GM12873 (cell line): ENCODE data around the gene CPO.

Source experiments
- TF ChIP-seq, protein P1 (sequence below): IDR thresholded peaks from 2 replicates; pipeline ENCODE4 v1.5.1; 2012; ENCODE audit warnings: low read depth, mild to moderate bottlenecking, moderate library complexity, low read length, control low read depth; ENCODE audit not compliant: insufficient read depth; ENCODE audit errors: missing control alignments

CPO gene

DNA sequence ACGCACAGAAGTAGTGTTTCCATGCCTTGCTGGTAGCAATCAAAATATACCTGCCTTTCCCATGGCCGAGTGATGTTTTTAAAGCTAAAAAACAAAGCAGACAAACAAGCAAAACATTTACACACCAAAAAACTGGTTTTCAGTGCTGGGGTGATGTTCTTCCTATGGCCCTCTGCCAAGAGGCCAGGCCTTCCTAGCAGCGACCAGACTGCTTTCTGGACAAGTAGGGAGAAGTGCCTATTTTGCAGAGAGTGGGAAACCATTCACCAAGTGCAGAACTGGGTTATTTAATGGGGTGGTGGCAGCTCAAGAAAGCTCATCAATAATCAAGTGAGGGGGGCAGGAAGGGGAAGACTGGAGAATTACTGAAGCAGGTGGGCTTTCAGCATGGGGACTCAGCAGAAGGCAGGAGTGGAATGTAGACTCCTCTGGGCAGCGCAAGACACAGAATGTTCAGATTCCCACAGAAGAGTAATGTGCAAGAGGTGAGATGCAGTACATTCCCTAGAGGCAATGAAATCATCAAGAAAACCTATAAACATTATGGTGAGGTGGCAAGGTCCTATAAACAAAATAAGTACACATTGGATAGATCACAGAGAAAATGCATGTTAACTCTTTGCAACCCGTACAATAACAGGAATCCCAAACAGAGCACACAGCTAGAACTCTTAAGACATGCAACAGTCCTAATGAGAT is 44.0 kb downstream of the CPO start:
- TF ChIP-seq, protein P1, sequence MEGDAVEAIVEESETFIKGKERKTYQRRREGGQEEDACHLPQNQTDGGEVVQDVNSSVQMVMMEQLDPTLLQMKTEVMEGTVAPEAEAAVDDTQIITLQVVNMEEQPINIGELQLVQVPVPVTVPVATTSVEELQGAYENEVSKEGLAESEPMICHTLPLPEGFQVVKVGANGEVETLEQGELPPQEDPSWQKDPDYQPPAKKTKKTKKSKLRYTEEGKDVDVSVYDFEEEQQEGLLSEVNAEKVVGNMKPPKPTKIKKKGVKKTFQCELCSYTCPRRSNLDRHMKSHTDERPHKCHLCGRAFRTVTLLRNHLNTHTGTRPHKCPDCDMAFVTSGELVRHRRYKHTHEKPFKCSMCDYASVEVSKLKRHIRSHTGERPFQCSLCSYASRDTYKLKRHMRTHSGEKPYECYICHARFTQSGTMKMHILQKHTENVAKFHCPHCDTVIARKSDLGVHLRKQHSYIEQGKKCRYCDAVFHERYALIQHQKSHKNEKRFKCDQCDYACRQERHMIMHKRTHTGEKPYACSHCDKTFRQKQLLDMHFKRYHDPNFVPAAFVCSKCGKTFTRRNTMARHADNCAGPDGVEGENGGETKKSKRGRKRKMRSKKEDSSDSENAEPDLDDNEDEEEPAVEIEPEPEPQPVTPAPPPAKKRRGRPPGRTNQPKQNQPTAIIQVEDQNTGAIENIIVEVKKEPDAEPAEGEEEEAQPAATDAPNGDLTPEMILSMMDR = no peak

DNA sequence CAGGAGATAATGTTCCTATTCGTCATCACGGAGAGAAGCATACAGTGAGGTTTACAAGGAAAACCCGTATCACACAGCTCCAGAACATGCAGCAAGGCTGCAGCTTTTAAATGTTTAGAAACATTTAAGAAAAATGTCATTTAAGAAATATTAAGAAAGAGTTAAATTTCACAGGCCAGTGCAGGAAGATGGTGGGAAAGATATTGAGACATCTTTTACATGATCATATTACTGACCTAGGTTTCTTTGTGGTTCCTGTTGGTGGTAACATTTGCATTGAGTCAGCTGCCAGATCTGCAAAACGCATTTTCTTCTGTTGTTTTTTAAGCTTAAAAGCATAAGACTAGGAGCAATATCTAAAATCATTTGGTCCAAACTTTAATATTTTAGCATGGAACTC is 44.9 kb downstream of the CPO start:
- TF ChIP-seq, protein P1 = no peak

DNA sequence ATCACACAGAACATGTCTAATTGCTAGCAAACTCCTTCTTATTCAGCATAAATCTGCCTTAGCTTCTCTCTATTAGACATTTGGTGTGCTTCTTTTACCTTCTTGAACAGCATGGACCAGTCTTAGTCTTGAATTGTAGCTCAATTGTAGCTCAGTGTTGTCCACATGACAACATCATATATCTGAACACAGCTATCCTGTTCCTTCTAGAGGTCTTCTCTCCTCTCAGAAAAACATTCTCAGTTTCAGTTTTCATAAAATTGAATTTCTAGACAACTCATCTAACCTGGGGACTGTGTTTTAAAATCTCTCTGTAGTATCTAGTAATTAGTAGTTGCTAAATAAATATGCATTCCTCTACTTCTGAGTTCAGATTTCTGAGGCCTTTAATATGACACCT is 47.6 kb downstream of the CPO start:
- TF ChIP-seq, protein P1 = no peak

DNA sequence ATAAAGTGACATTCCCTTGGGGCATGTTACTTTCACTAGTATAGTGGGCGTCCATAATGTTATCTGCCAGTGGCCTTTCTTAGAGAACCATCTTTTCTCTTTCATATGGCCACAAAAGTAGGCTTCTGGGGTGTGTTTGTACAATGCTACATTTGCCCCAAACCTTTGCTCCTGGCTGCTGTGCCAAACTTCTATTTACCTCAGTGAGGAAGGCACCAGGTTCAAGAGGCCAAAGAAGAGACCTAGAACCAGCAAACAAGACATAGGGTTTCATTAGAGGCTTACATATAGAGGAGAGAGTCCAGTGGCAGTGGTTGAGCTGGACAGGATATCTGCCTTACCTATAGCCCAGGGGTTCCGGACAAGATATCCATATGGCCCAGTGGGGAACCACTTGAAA is 48.5 kb downstream of the CPO start:
- TF ChIP-seq, protein P1 = no peak

DNA sequence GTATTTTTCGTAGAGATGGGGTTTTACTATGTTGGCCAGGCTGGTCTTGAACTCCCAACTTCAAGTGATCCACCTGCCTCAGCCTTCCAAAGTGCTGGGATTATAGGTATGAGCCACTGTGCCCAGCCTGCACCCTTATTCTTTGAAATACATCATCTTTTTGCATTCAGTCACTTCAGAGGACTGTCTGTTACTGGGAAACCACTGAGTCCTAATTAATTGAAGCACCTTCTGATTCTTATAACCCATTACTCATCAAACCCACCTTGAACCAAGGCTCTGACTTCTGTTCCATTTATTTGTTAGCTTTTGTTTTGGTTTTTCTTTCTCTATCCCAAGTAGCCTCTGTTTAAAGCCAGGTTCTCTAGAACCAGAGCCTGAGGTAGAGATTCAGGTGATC is 49.6 kb downstream of the CPO start:
- TF ChIP-seq, protein P1 = no peak

DNA sequence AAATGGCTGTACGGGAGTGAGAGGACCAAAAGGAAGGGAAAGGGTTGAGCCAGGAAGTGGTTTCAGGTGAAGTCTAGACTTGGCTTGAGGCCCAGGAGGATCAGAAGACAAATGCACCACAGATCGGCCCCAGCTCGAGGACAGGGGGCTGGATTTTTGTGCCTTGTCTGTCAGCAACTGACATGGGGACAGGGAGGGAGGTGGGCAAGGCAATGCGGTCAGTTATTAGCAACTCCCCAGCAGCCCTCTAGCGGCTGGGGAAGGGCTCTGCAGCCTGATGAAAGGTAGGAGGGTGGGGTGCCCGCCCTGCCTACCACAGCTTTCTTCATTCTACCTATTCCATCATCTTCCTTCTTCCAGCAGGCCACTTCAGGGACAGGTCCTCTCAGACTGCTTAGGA is 50.0 kb downstream of the CPO start:
- TF ChIP-seq, protein P1 = peak; percentile 92

DNA sequence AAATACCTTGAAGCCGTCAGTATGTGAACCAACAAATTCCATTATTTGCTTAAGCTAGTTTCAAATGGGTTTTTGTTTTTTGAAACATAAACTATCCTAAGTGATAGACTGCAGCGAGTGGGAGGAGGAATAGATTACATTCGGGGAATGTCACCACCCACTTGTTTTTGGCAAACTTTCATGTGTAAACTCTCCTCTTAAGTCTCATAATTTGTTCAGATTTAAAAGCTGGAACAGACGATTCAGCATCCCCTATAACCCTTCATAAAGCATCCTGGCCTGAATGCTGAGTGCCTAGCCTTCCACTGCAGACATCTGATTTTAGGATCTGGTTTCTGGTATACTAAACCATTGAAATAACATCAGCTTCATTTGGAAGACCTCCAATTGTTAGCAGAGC is 51.0 kb downstream of the CPO start:
- TF ChIP-seq, protein P1 = no peak
